A549 treated with CORT108297 at 1 μM for 4 hours (cell line): ENCODE data around the gene KDELR3. TPM values are rescaled to one million over a fixed set of nuclear protein-coding genes. Genes with fewer than 3 reads are reported as not detected.

Experiments
- total RNA-seq: library from RNA; stranded (reverse); fragments of 200-300 nt; extraction: Qiagen RNA extraction; gene quantifications from 5 replicates; pipeline ENCODE4 v1.2.3, GENCODE V29; 2022

The KDELR3 gene
- 16.8 to 22.5 TPM (median 20.2 TPM) in 5 replicates for total RNA-seq

DNA sequence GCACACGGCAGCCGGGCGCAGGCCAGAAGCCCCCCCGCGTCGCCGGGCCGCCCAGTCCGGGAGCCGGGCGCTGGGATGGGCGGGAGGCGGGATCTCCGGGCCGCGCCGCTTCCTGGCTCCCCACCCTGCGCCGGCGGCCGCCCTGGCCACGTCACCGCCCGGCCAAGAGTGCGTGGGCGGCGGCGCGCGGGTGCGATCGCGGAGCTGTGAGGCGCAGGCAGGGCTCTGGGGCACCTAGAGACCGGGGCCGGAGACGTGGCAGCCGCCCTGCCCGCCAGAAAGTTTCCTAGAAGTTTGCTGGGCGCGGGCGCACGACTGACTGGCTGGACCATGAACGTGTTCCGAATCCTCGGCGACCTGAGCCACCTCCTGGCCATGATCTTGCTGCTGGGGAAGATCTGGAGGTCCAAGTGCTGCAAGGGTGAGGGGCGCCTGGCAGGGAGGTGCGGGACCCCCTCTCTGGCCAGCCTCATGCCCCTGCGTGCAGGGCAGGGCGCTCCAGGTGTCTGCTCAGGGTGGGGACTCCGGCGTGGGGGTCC is at the start of gene KDELR3:
Gene KDELR3 (plus strand): TSS at position 193 of the 539 bp plus-strand sequence. CDS start 138 bp downstream, at position 331.

DNA sequence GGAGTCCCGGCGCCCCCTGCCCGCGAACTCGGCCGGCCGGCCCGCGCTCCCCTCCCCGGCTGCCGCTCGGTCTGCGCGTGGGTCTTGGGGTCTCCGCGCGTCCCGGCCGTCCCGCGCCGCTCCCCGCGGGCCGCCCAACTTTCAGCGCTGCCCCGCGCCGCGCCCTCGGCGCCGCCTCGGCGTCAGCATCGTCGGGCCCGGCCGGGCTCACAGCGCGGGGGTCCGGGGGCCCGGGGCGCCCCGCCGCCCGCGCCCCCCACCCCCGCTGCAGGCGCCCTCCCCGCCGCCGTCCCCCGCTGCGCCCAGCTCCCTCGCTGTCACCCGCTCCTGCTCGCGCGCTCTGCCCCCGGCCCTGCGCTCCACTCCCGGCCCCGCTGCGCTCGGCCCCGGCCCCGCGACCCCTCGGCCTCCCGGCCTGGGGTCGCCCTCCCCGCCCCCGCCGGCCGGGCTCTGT is 12.8 kb upstream of the KDELR3 start, which contains the start of gene KCNJ4:
Gene KCNJ4 (minus strand): TSS at position 124 of the 454 bp plus-strand sequence. CDS start 27,067 bp downstream, outside the sequence.

GRCh38 chr22:38506118-38506962 is 38.4 kb downstream of the KDELR3 start, which contains the start of gene DDX17:
DDX17 (minus strand) TSS chr22:38506311.

Other genes with a start within 250 kb of the KDELR3 start
- 37.3 to 50.2 TPM (median 46.4 TPM) in 5 replicates for gene TMEM184B, start 195.1 kb upstream of the KDELR3 start, total RNA-seq
- 86.0 to 106 TPM (median 103 TPM) in 5 replicates for gene CSNK1E, start 150.7 kb upstream of the KDELR3 start, total RNA-seq
- 0.06 to 0.22 TPM (median 0.13 TPM) in 5 replicates for gene KCNJ4, start 12.9 kb upstream of the KDELR3 start, total RNA-seq
- gene DDX17, start 38.2 kb downstream of the KDELR3 start, total RNA-seq: 87.0 to 97.2 TPM (median 88.3 TPM) in 5 replicates
- 2.6 to 5.5 TPM (median 5.0 TPM) in 5 replicates for gene DMC1, start 102.1 kb downstream of the KDELR3 start, total RNA-seq
- gene FAM227A, start 188.3 kb downstream of the KDELR3 start, total RNA-seq: 0.46 to 1.1 TPM (median 0.80 TPM) in 5 replicates
- gene CBY1, start 188.5 kb downstream of the KDELR3 start, total RNA-seq: 15.0 to 17.1 TPM (median 16.1 TPM) in 5 replicates
- 62.6 to 81.3 TPM (median 70.0 TPM) in 5 replicates for gene TOMM22, start 213.9 kb downstream of the KDELR3 start, total RNA-seq
- gene JOSD1, start 232.8 kb downstream of the KDELR3 start, total RNA-seq: 25.9 to 30.6 TPM (median 28.1 TPM) in 5 replicates
- gene GTPBP1, start 237.8 kb downstream of the KDELR3 start, total RNA-seq: 7.0 to 10.8 TPM (median 10.7 TPM) in 5 replicates